ENCODE results near the gene FTO. TPM values are rescaled to one million over a fixed set of nuclear protein-coding genes. Genes with fewer than 3 reads are reported as not detected.
A peak's percentile ranks its signal among the peaks of the same experiment; 100 is the strongest.

FTO gene
- total and polyA plus RNA-seq, 2 of the 13 experiments (the other 11 are each of a cell fraction or from before 2014, with no cell fraction given), result 41.6 to 55.8 TPM

GRCh38 chr16:53766304-53767016 lies 62.5 kb downstream of the FTO start (continued):
- TF ChIP-seq, protein P1, sequence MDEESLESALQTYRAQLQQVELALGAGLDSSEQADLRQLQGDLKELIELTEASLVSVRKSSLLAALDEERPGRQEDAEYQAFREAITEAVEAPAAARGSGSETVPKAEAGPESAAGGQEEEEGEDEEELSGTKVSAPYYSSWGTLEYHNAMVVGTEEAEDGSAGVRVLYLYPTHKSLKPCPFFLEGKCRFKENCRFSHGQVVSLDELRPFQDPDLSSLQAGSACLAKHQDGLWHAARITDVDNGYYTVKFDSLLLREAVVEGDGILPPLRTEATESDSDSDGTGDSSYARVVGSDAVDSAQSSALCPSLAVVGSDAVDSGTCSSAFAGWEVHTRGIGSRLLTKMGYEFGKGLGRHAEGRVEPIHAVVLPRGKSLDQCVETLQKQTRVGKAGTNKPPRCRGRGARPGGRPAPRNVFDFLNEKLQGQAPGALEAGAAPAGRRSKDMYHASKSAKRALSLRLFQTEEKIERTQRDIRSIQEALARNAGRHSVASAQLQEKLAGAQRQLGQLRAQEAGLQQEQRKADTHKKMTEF (CRISPR knock-in tag; IDR thresholded peaks at IDR 0.05), result peak; percentile 75
- TF ChIP-seq IRF2 (CRISPR knock-in tag; IDR thresholded peaks at IDR 0.05), result peak; percentile 55; the same call in 1 of the 2 replicates
- TF ChIP-seq CHD2 (IDR thresholded peaks at IDR 0.05; ENCODE audit: low read depth, low read length), result no peak
- TF ChIP-seq ZNF720 (CRISPR knock-in tag; IDR thresholded peaks at IDR 0.05), result no peak
- 0 out of 2 replicates have a peak, but pooled peaks have one; percentile 29 for TF ChIP-seq MIXL1 (CRISPR knock-in tag; IDR thresholded peaks at IDR 0.05)
- no peak for TF ChIP-seq MZF1 (CRISPR knock-in tag; IDR thresholded peaks at IDR 0.05; ENCODE audit: borderline replicate concordance)
- TF ChIP-seq ZNF749 (CRISPR knock-in tag; IDR thresholded peaks at IDR 0.05; ENCODE audit: borderline replicate concordance), result no peak
- no peak for TF ChIP-seq ZNF224 (CRISPR knock-in tag; IDR thresholded peaks at IDR 0.05)
- TF ChIP-seq ZNF501 (CRISPR knock-in tag; IDR thresholded peaks at IDR 0.05), result peak; percentile 61; the same call in 1 of the 2 replicates
- TF ChIP-seq ZNF577 (CRISPR knock-in tag; IDR thresholded peaks at IDR 0.05; ENCODE audit: borderline replicate concordance, low read depth), result no peak
- no peak for TF ChIP-seq FOXO4 (CRISPR knock-in tag; conservative IDR thresholded peaks at IDR 0.05)
- peak; percentile 57; the same call in 1 of the 2 replicates for TF ChIP-seq ZNF556 (CRISPR knock-in tag; IDR thresholded peaks at IDR 0.05; ENCODE audit: borderline replicate concordance)
- TF ChIP-seq ERF (CRISPR knock-in tag; IDR thresholded peaks at IDR 0.05), result peak; percentile 26; the same call in 1 of the 2 replicates
- TF ChIP-seq SMAD1 (CRISPR knock-in tag; IDR thresholded peaks at IDR 0.05; ENCODE audit: borderline replicate concordance, low read depth), result no peak
- TF ChIP-seq ZNF605 (CRISPR knock-in tag; IDR thresholded peaks at IDR 0.05), result 0 out of 2 replicates have a peak, but pooled peaks have one; percentile 56
- TF ChIP-seq AHR (CRISPR knock-in tag; IDR thresholded peaks at IDR 0.05), result peak; percentile 36; the same call in 1 of the 2 replicates
- no peak for TF ChIP-seq ARID4A (CRISPR knock-in tag; IDR thresholded peaks at IDR 0.05; ENCODE audit: borderline replicate concordance)
- TF ChIP-seq HNF4A (CRISPR knock-in tag; IDR thresholded peaks at IDR 0.05), result peak; percentile 61; the same call in 1 of the 2 replicates
- TF ChIP-seq FOXP1 (IDR thresholded peaks at IDR 0.05), result no peak
- peak; percentile 40; the same call in 1 of the 2 replicates for TF ChIP-seq FOXP1 (CRISPR knock-in tag; IDR thresholded peaks at IDR 0.05)
- 0 out of 2 replicates have a peak, but pooled peaks have one; percentile 51 for TF ChIP-seq HBP1 (CRISPR knock-in tag; IDR thresholded peaks at IDR 0.05; ENCODE audit: low read depth)
- 0 out of 2 replicates have a peak, but pooled peaks have one; percentile 47 for TF ChIP-seq ZNF335 (CRISPR knock-in tag; IDR thresholded peaks at IDR 0.05)
- TF ChIP-seq ZNF558 (CRISPR knock-in tag; IDR thresholded peaks at IDR 0.05; ENCODE audit: borderline replicate concordance), result no peak
